Small intestine (tissue), 7 donors: ENCODE results near the gene ZNF83. TPM values are rescaled to one million over a fixed set of nuclear protein-coding genes. Genes with fewer than 3 reads are reported as not detected.
"Not testable (repeated sequence)": the region's sequence is repeated elsewhere in the genome, so short reads cannot be mapped to it uniquely, and the experiment has no call there.

ENCODE experiments used
- DNase-seq, 2 donors: peaks; one replicate each; pipeline versions ENCODE4 v3.0.0 to v3.0.0-alpha.2; 2013
- FAIRE-seq: peaks from 2 replicates; lab custom pipeline; 2012; peaks lifted over from hg19 to GRCh38; lab: Jason Lieb, UNC
- H3K27ac ChIP-seq, 3 donors: one replicate each; pipeline ENCODE4 v1.5.1; 2013; ENCODE audit warnings: low read length in 2 of 3, mild to moderate bottlenecking in 2 of 3, control low read depth in 1 of 3, inconsistent platforms in 1 of 3, low read depth in 1 of 3, moderate library complexity in 1 of 3
- H3K27me3 ChIP-seq, 3 donors: one replicate each; pipeline ENCODE4 v1.6.1; 2013; ENCODE audit warnings: low read length in 3 of 3, inconsistent platforms in 1 of 3; ENCODE audit not compliant: control insufficient read depth in 3 of 3, insufficient read depth in 3 of 3
- H3K36me3 ChIP-seq, 3 donors: one replicate each; pipeline ENCODE4 v1.6.1; 2013; ENCODE audit warnings: low read length in 3 of 3, inconsistent platforms in 1 of 3, low read depth in 1 of 3, mild to moderate bottlenecking in 1 of 3, moderate library complexity in 1 of 3; ENCODE audit not compliant: control insufficient read depth in 3 of 3, insufficient read depth in 2 of 3
- H3K4me1 ChIP-seq, 3 donors: one replicate each; pipeline ENCODE4 v1.6.1; 2013; ENCODE audit warnings: low read length in 2 of 3, inconsistent platforms in 1 of 3, low read depth in 1 of 3, mild to moderate bottlenecking in 1 of 3, moderate library complexity in 1 of 3; ENCODE audit not compliant: control insufficient read depth in 3 of 3, insufficient read depth in 2 of 3
- H3K4me3 ChIP-seq, 3 donors: one replicate each; pipeline ENCODE4 v1.5.1; 2013; ENCODE audit warnings: low read length in 3 of 3, control low read depth in 1 of 3, inconsistent platforms in 1 of 3, low read depth in 1 of 3, mild to moderate bottlenecking in 1 of 3, moderate library complexity in 1 of 3
- H3K9me3 ChIP-seq, 2 donors: one replicate each; pipeline ENCODE4 v1.6.1; 2013; ENCODE audit warnings: low read depth in 1 of 2, low read length in 1 of 2; ENCODE audit not compliant: control insufficient read depth in 2 of 2, insufficient read depth in 1 of 2
- WGBS, 3 donors: extraction: QIAGEN DNeasy Blood & Tissue Kit; methylation state at CpG; one replicate each; pipeline ENCODE4 v1.1.7; 2013; 5-methylcytosine and 5-hydroxymethylcytosine counted together
- polyA plus RNA-seq, 4 donors: library from polyadenylated mRNA; stranded (reverse) in 3 of 4; unstranded in 1 of 4; fragments of 200-250 nt in 3 of 4; fragments of 120-200 nt in 1 of 4; gene quantifications; one replicate each; pipeline versions ENCODE4 v1.2.1 to v1.2.3, GENCODE V29; 2013
- donor health status: healthy with polysubstance abuse.
- donor health status: control.
- donor health status: control.
- donor health status: Bipolar disorder and iron deficiency.
- donor health status: healthy.

Gene ZNF83
- polyA plus RNA-seq, 4 donors, result 4.3 to 84.6 (median 12.7) TPM

DNA sequence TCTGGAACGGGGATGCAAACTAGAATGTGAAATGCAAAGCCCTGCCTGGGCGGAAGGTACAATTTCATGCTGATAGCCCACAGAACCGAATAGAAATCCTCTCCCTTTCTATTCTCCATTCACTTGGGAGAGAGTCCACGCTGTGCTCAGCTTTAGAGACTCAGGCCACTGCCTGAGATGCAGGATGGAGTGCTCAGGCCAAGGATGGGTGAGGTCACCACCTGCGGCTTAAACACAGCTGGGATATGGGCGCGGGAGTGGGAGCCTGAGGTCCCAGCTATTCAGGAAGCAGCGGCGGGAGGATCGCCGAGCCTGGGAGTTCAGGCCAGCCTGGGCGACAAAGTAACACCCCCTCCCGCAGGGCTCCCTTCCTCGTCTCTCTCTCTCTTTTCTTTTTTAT is 446 bp upstream of the ZNF83 start:
- Histone ChIP-seq H3K36me3 (peaks cover 0 to 5% (median 0%) of the 10 kb centered on the region in 3 donors), H3K27ac (peak overlapping the region in 1 of 3 donors; percentile 55), H3K9me3 (peaks cover 2 to 8% of the 10 kb centered on the region in 2 donors), H3K4me1 (no peaks in the 10 kb centered on the region), H3K27me3 (no peaks in the 10 kb centered on the region), H3K4me3 (peak overlapping the region; percentile 64 to 96 (median 68))
- 19 to 36% (median 31%) methylated on average over 14 of the region's 14 CpGs for WGBS, 3 donors
- no peak for FAIRE-seq
- DNase-seq, result no peak

DNA sequence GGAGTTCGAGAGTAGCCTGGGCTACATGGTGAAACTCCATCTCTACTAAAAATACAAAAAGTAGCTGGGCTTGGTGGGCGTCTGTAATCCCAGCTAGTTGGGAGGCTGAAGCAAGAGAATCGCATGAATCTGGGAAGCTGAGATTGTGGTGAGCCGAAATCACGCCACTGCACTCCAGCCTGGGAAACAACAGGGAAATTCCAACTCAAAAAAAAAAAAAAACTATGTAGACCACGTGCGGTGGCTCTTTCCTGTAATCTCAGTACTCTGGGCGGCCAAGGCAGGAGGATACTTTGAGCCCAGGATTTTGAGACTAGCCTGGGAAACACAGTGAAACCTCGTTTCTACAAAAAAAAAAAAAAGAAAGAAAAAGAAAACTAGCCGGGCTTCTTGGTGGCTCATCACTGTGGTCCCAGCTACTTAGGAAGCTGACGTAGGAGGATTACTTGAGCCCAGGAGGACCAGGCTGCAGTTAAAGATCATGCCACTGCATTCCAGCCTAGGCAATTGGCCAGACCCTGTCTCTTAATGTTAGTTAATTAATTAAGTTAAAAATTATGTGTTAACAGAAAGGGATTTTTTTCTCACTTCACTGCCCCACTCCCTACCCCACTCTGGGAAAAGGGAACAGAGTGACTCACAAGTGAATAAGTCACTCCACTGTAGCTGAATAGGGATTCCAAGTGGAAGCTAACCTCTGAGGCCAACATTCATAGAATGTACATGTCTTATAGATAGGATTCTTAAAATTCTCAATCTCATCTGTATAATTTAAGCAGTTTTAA is 2.2 kb downstream of the ZNF83 start:
- DNase-seq (no peak), FAIRE-seq (no peak)
- 90 to 95% (median 93%) methylated on average over 11 of the region's 11 CpGs for WGBS, 3 donors

DNA sequence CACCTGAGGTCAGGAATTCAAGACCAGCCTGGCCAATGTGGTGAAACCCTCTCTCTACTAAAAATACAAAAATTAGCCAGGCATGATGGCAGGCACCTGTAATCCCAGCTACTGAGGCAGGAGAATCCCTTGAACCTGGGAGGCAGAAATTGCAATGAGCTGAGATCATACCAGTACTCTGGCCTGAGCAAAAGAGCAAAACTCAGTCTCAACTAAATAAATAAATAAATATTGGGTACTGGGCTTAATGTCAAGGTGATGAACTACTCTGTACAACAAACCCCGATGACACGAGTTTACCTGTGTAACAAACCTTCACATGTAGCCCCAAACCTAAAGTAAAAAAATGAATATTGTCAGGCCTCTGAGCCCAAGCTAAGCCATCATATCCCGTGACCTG is 10.7 kb downstream of the ZNF83 start:
- peaks cover 0 to 17% of the 10 kb centered on the region in 2 donors for H3K9me3 ChIP-seq
- peaks cover 9 to 36% (median 35%) of the 10 kb centered on the region in 3 donors for H3K36me3 ChIP-seq
- not testable (repeated sequence) for DNase-seq, H3K27me3 ChIP-seq, FAIRE-seq, H3K4me3 ChIP-seq, H3K27ac ChIP-seq, H3K4me1 ChIP-seq
- WGBS, 3 donors, result 78 to 98% (median 98%) methylated on average over 3 of the region's 3 CpGs

More for the DNA sequence above, 2.2 kb downstream of the ZNF83 start:
- H3K9me3 ChIP-seq, result peaks cover under 1 to 8% of the 10 kb centered on the region in 2 donors
- no peak overlapping the region for H3K4me3 ChIP-seq
- no peak overlapping the region for H3K27ac ChIP-seq
- no peaks in the 10 kb centered on the region for H3K4me1 ChIP-seq
- H3K27me3 ChIP-seq, result no peaks in the 10 kb centered on the region
- H3K36me3 ChIP-seq, result peaks cover 0 to 9% (median 0%) of the 10 kb centered on the region in 3 donors

DNA sequence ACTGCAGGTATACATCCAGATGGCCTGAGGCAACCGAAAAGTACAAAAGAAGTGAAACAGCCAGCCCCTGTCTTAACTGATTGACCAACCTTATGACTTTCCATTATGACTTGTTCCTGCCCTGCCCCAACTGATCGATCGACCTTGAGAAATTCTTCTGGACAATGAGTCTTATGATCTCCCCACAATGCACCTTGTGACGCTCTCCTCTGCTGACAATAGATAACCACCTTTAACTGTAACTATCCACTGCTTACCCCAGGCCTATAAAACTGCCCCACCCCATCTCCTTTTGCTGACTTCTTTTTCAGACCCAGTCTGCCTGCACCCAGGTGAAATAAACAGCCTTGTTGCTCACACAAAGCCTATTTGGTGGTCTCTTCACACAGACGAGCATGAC is 11.2 kb downstream of the ZNF83 start:
- 86 to 92% (median 92%) methylated on average over 5 of the region's 5 CpGs for whole genome bisulfite sequencing, 3 donors

DNA sequence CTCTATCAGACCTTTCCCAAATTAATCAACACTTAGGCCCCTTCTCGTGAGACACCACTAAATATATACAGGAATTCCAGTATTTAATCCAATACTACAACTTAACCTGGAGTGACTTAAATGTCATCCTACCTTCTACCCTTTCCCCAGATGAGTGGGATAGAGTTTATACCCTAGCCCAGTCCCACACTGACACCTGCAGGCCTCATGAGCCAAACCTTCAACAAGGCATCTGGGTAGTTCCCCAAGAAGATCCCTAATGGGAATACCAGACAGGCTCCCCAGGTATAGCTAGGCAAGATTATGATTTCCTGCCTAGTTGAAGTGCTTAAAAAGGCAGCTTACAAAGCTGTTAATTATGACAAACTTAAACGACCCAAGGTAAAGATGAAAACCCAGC is 15.9 kb downstream of the ZNF83 start:
- no peak for FAIRE-seq
- H3K36me3 ChIP-seq, result peaks cover 12 to 51% (median 42%) of the 10 kb centered on the region in 3 donors

More for the DNA sequence above, 11.2 kb downstream of the ZNF83 start:
- peaks cover 0 to 8% (median 0%) of the 10 kb centered on the region in 3 donors for H3K4me1 ChIP-seq
- no peak overlapping the region for H3K4me3 ChIP-seq
- no peak for FAIRE-seq
- H3K36me3 ChIP-seq, result peaks cover 9 to 37% (median 36%) of the 10 kb centered on the region in 3 donors
- peaks cover 0 to 17% of the 10 kb centered on the region in 2 donors for H3K9me3 ChIP-seq
- H3K27me3 ChIP-seq, result no peaks in the 10 kb centered on the region
- H3K27ac ChIP-seq, result no peak overlapping the region
- DNase-seq, result no peak

DNA sequence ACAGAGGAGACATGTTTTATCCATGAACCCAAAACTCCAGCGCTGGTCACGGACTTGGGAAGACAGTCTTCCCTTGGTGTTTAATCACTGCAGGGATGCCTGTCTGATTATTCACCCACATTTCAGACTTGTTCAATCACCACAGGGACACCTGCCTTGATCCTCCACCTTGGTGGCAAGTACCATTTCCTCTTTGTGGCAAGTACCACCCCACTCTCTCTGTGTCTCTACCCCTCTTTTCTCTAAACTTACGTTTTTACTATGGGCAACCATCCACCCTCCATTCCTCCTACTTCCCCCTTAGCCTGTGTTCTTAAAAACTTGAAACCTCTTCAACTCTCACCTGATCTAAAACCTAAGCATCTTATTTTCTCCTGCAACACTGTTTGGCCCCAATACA is 16.8 kb downstream of the ZNF83 start:
- WGBS, 3 donors, result 88 to 90% (median 89%) methylated on average over 3 of the region's 3 CpGs
- no peak for DNase-seq
- Histone ChIP-seq H3K36me3 (peaks cover 12 to 56% (median 46%) of the 10 kb centered on the region in 3 donors), H3K9me3 (peaks cover 0 to 35% of the 10 kb centered on the region in 2 donors), H3K27ac (no peak overlapping the region), H3K4me3 (no peak overlapping the region), H3K27me3 (no peaks in the 10 kb centered on the region), H3K4me1 (peaks cover 0 to 8% (median 0%) of the 10 kb centered on the region in 3 donors)
- no peak for FAIRE-seq

More for the DNA sequence above, 15.9 kb downstream of the ZNF83 start:
- no peaks in the 10 kb centered on the region for H3K27me3 ChIP-seq
- no peak overlapping the region for H3K4me3 ChIP-seq
- 55 to 66% (median 66%) methylated on average over 2 of the region's 2 CpGs for WGBS, 3 donors
- no peak for DNase-seq
- no peak overlapping the region for H3K27ac ChIP-seq
- H3K9me3 ChIP-seq, result peaks cover 0 to 34% of the 10 kb centered on the region in 2 donors
- H3K4me1 ChIP-seq, result peaks cover 0 to 8% (median 0%) of the 10 kb centered on the region in 3 donors

DNA sequence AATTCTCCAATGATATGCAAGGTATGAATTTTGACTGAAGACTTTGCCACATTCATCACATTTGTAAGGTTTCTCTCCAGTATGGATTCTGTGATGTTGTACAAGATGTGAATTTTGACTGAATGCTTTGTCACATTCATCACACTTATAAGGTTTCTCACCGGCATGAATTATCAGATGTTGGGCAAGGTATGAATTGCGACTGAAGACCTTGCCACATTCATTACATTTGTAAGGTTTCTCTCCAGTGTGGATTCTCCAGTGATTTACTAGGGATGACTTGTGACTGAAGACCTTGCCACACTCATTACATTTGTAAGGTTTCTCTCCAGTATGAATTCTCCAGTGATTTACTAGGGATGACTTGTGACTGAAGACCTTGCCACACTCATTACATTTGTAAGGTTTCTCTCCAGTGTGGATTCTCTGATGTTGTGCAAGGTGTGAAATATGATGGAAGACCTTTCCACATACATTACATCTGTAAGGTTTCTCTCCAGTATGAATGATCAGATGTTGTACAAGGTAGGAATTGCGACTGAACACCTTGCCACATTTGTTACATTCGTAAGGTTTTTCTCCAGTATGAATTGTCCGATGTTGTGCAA is 24.8 kb downstream of the ZNF83 start:
- FAIRE-seq, result no peak
- peaks cover 0 to 46% (median 25%) of the 10 kb centered on the region in 3 donors for H3K36me3 ChIP-seq
- 96 to 97% (median 97%) methylated on average over 5 of the region's 5 CpGs for WGBS, 3 donors

DNA sequence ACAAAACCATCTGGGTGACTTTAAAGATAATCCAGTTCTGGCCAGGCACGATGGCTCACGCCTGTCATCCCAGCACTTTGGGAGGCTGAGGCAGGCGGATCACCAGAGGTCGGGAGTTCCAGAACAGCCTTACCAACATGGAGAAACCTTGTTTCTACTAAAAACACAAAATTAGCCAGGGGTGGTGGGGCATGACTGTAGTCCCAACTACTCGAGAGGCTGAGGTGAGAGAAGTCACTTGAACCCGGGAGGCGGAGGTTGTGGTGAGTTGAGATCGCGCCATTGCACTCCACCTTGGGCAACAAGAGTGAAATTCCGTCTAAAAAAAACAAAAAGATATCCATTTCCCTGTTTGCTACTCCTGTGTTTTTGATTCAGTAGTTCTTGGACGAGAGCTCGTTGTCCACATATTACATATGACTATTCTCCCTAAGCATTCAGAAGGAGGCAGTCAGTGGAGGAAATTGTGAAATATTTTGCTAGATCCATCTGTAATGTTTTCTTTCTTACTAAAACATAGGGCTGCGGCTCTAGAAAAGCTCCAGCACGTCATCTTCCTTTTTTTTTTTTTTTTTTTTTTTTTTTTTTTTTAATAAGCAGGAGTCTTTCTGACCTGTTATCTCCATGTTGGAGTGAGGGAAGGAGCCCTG is 34.5 kb downstream of the ZNF83 start:
- WGBS, 3 donors, result 84 to 96% (median 89%) methylated on average over 14 of the region's 14 CpGs
- Histone ChIP-seq H3K27me3 (no peaks in the 10 kb centered on the region), H3K4me3 (no peak overlapping the region), H3K36me3 (peaks cover 0 to 24% (median 0%) of the 10 kb centered on the region in 3 donors), H3K4me1 (peaks cover 0 to 16% (median 2%) of the 10 kb centered on the region in 3 donors), H3K9me3 (peaks cover 2 to 50% of the 10 kb centered on the region in 2 donors), H3K27ac (no peak overlapping the region)
- DNase-seq (no peak), FAIRE-seq (no peak)

More for the DNA sequence above, 24.8 kb downstream of the ZNF83 start:
- H3K4me3 ChIP-seq, result no peak overlapping the region
- no peaks in the 10 kb centered on the region for H3K27me3 ChIP-seq
- no peak overlapping the region for H3K27ac ChIP-seq
- H3K9me3 ChIP-seq, result peaks cover 0 to 63% of the 10 kb centered on the region in 2 donors
- no peak for DNase-seq
- no peaks in the 10 kb centered on the region for H3K4me1 ChIP-seq
